Measurements from ENCODE around the gene PPP4R1.

PPP4R1 gene

DNA sequence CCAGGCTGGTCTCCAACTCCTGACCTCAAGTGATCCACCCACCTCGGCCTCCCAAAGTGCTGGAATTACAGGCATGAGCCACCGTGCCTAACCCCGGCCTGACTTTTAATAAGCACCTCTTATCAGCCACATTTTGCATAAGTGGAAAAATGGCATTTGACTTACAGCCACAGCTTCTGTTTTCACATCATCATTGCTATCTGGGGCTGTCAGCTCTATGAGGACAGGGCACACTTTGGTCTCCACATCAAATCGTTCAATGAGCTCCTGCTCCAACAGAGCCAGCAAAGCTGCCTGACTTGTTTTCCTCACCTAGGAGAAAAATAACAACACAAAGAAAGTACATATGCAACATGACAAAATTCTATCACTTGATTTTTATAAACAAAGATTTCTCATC, 26.4 kb downstream of the PPP4R1 start:
- no peak for DNase-seq

DNA sequence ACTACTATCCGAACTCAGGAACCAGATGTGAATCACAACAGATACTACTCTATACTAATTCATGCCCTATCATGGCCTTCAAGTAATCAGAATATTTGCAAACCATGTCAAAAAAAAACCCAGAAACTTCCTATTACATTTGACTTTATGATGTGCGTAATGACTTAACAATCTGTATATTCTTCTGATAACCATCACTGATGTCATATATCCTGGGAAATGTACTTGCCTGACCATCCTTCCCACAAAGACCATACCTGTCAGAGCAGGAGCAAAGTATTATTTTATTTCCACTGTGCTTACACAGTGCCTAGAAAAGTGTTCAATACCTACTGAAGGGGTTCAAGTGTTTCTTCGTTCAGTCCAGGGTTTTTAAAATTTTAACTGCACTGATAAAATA, 27.5 kb downstream of the PPP4R1 start:
- DNase-seq, result no peak

DNA sequence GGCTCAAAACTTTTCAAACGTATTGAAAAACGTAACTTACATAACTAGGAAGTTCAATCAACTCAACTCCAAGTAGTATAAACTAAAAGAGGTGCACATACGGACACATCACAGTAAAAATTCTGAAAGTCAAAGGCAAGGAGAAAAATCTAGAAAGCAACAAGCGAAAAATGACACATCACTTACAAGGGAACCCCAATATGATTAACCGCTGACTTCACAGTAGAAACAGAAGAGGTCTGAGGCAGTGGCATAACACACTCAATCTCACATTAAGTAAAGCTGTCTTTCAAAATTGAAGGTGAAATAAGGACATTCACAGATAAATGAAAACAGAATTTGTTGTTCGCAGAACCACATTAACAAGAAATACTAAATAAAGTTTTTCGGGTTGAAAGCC, 32.7 kb downstream of the PPP4R1 start:
- DNase-seq, result no peak

DNA sequence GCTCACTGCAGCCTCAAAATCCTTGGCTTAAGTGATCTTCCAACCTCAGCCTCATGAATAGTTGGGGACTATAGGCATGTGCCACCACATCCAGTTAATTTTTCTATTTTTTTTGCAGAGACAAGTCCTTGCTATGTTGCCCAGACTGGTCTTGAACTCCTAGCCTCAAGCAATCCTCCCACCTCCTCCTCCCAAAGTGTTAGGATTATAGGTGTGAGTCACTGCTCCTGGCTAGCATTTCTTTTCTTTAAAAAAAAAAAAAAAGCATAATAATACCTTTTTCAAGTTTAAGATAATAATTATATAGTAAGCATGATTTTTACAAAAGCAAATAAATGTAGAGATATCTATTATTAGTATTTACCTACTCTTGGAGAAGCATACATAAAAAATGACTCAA, 36.1 kb downstream of the PPP4R1 start:
- DNase-seq, result peak; percentile 2

DNA sequence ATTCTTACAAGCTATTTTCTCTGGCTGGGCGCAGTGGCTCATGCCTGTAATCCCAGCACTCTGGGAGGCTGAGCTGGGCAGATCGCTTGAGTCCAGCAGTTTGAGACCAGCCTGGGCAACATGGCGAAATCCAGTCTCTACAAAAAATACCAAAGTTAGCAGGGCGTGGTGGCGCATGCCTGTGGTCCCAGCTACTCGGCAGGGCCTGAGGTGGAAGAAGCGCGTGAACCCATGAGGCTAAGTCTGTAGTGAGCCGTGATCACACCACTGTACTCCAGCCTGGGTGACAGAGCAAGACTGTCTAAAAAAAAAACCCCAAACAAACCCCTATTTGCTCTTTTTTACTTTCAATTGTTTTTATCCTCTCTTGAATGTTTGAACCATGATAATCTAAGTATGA, 37.0 kb downstream of the PPP4R1 start:
- no peak for DNase-seq

DNA sequence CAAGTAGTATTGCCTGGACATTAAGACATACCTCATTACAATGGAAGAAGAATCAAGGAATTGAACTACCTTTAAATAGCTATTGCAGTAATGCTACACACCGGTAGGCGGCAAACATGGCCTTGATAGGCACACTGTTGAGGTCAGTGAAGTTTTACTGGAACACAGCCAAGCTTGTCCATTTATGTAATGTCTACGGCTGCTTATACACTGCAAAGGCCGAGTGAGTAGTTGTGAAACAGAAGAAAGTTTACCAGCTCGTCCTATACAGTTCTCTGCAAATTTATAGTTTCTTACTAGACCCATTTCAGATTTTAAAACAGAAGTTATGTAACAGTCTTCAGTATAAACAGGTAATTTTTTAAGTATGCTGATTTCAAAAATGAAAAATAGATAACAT, 38.8 kb downstream of the PPP4R1 start:
- peak; percentile 91 for DNase-seq

DNA sequence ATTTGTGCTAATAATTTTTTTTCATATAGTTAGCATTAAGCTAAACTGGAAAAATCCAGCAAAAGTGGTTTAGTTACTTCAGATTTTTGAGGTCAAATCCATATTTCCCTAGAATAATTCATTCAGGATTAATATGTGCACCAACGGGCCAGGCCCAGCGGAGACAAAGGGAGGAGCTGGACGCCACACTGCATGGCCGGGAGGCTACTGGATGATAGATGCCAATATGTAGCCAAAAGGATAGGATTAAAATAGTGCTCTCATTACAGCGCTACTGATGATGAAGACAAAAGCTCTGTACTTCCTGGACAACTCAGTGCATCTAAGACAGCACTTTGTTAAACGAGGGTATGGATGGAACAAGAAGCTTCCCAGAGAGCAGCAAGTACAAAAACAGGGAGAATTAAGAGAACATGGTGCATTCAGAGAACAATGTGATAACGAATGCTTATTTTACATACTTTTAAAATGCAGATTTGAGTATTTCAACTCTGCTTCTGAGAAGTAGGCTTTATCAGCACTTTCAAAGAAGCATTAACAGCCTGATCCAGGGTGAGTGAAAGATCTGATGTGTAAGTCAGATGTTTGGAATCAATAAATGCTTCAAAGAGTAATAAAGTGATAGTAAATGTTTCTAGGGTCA, 39.8 kb downstream of the PPP4R1 start:
- DNase-seq, result no peak

DNA sequence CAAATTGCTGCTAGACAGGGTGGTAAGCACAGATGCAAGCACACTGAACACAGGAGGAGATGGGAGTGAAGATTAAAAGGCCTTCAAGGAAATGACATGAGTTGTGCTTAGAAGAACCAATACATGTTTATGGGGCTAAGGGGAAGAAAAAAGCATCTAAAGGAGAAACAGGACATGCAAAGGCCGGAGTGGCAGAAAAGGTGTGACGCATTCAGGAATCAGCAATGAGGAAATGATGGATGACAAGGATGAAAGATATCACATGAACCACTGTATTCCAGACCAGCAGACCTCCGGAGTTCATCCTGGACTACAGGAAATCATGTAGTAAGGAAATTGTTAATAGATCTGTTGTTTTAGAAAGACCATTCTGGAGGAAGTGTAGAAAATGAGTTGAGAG, 42.8 kb downstream of the PPP4R1 start:
- DNase-seq, result no peak

DNA sequence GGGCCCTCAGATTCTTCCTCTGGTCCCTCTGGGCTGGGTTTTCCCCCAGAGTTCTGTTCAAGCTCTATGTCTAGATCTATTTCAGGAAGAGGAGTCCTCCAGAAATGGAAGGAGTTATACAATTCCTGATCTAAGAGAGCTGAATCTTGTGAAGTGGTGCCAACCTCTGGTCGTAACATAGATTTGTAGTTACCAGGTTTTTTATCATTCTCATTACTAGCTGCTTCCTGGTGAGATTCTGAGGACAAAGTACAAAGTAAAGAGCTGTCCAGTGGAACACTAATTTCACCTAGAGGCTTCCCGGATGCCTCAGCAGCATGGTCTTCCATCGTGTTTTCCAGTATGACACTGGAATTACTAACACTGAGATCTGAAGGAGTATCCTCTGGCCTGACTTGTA, 44.1 kb downstream of the PPP4R1 start:
- no peak for DNase-seq

DNA sequence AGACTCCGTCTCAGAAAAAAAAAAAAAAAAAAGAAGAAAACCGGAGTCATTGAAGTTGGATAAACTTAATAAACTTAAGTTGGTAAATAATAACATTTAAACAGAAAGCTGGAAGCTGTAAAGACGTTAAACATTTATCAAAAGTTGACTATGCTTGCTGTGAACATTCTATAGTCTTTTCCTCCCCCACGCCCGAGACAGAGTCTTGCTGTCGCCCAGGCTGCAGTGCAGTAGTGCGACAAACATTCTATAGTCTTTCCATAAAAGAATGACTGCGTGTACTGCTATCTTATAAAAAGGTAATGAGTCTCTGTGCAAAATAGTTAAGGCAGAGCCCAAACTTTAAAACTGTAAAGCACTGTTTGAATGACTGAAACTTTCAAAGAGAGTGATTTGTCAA, 45.2 kb downstream of the PPP4R1 start:
- DNase-seq, result no peak

DNA sequence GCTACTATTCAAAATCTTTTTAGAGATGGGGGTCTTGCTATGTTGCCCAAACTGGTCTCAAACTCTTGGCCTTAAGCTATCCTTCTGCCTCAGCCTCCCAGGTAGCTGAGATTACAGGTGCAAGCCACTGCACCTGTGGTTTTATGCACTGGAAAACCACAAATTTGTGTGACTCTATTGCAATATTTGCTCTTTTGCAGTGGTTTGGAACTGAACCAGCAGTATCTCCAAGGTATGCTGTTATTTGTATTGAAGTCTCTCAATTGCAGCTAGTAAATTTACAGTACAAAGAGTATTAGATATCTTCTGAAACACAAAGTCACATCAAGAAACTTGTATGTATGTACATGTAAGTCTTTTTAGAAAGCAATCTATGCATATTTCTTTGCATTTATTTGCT, 46.2 kb downstream of the PPP4R1 start:
- DNase-seq, result no peak

DNA sequence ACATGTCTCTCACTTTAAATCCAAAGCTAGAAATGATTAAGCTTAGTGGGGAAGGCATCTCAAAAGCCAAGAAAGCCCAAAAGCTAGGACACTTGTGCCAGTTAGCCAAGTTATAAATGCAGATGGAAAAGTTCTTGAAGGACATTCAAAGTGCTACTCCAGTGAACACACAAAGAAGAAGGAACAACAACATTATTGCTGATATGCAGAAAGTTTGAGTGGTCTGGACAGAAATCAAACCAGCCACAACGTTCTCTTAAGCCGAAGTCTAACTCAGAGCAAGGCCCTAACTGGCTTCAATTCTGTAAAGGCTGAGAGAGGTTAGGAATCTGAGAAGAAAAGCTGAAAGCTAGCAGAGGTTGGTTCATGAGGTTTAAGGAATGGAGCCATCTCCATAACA, 49.0 kb downstream of the PPP4R1 start:
- DNase-seq, result no peak

DNA sequence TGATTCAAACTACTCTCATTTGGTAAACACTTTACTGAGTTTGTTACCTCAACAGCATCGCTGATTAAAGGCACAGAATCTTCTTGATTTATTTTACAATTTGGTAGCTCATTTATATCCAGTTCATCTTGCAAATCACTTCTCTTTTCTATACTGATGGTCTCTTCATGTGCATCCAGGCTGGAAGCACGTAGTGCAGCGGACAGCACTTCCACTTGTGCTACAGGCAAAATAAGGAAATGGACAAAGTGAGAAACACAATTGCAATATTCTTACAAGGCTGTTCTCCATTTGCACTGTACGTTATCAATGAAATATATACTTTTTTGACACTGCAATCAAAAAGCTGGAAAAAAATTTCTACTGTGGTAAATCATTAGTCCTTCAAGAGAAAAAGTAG, 51.0 kb downstream of the PPP4R1 start:
- DNase-seq, result no peak

DNA sequence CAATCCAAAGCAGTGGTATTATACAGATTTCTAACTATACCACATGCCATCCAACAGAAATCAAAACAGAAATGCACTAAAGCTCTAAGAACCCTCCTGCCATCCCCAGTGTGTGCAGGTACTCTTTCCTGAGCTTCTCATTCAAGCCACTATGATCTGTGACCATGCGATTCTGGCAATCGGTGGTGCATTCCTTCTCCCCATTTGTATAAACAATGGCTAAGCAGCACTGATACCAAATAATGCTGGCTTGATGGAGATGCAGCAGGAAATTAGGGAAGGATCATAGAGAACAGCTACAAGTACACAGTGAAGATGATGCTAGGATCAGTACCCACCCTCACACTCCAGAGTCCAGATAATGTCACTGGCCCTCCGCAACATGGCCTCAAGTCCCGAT, 51.8 kb downstream of the PPP4R1 start:
- no peak for DNase-seq

DNA sequence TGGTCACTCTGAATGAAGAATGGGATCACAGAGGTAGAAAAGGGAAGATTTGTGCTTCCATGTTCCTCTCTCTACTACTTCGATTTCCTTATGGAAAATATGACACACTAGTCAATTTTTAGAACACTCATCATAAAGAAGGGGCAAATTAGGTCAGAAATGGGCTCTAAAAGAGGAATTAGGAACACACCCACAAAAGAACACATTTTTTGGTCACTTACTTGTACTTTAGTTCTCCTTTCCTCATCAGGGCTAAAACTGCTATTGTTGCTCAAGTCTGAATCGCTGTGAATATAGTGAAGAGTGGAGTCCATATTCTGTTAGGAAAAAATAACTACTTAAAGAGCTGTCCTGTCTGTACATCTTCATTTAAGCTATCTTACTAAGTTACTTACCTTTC, 52.6 kb downstream of the PPP4R1 start:
- DNase-seq, result no peak

DNA sequence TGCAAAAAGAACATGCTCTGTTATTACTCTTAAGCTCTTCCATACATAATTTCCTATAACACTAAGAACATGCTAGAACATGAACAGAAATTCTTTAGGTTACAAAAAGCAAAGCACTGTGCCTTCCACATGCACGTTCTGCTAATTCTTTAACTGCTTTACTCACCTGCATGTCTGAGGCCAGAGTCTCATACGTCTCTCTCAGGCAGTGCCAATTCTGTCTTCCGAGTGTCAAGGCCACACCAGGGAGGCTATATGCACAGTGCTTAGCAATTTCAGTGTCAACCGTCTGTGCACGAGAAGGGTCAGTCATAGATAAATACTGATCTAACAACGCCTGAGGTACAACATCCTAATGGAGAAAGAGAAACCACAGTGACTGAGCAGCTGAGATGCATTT, 55.1 kb downstream of the PPP4R1 start:
- no peak for DNase-seq

DNA sequence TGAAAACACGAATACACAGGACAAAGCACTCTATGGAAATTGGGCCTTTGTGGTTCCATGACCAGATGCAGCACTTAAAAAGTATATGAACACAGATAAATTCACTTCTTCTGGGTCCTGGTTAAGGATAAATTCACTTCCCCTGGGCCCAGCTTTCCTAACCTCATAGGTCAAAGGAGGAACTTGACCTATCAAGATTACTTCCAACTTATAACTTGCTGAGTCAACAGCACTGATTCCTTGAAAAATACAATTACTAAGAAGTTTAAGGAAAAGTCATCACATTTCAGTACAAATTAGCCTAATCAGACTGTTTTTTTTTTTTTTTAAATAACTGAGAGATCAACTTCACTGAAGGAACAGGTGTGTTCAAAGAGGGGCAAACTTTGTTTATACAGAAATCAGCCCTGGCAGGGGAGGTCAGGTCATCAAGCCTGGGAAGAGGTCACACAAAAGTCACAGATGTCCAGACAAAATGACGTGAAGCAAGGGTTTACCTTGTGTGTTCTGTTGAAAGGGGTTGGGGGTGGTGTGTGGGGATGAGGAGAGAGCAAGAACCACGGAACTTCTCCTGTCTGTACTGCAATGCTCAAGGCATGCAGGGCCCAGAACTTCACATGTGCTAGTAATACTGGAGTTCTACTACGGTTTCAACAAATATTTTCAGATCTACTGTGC, 55.8 kb downstream of the PPP4R1 start:
- no peak for DNase-seq

DNA sequence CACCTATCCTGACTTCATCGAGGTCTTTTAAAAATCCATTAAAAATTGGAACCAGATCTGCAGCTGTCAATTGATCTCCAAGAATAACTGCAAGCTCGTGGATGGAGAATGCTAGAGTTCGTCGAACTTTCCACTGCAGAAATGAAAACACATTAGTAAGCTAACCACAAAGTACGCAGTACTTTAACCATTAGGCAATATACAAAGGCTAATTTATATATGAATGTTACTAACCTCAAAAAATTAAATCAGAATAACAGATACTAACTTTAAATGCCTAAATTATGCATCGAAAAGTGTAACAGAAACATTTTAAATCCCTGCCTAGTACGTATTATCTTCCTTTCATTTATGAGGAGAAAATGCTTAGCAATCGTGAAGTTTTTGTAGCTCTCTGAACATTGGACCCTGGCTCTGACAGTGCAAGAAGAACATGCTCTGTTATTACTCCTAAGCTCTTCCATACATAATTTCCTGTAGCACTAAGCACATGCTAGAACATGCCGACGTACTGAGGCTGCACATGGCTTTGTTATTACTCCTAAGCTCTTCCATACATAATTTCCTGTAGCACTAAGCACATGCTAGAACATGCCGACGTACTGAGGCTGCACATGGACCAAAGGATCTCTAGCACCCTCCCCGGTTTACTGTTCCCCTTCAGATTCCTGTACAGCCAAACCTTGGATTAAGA, 57.0 kb downstream of the PPP4R1 start:
- DNase-seq, result peak; percentile 7

DNA sequence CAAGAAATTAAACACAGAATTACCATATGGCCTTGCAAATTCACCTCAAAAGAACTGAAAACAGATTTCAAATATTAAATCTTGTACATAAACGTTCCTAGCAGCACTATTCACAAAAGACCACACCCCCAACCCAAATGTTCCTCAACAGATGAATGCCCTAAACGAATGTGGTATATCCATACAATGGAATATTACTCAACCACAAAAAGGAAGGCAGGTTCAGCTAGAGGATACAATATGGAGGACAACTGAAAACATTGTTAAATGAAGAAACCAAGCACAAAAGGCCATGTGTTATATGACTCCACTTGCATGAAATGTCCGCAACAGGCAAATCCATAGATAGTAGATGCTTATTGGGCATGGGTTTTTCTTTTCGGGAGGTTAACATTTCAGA, 61.7 kb downstream of the PPP4R1 start:
- DNase-seq, result no peak

DNA sequence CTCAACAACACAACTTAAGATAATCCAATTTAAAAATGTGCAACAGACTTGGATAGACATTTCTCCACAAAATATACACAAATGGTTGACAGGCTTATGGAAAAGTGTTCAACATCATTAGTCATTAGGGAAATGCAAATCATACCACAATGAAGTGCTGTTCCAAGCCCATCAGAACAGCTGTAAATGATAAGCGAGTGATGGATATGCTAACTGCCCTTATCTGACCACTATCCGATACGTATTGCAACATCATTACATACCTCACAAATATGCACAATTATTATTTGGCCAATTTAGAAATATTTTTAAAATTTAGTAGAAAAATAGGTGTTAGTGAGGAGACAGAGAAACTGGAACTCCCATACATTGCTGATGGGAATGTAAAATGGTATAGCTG, 62.2 kb downstream of the PPP4R1 start:
- peak; percentile 43 for DNase-seq

DNA sequence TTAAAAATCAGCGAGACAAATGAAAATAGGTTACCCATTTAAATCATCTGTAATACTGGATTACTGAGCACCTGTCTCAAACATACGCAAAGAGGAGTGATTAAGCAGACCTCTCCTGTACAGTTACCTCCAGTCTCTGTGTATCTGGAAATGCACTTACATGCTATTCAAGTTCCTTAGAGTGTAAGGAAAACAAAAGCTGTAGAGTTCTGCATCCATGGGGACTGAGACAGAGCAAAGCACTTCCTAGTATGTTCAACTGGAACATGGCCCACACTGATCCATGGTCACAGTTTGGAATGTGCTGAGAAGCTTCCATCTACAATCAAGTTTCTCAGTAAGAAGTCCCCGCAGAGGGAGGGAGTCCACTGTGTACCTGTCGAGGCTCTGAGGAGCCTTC, 63.9 kb downstream of the PPP4R1 start:
- DNase-seq, result no peak

DNA sequence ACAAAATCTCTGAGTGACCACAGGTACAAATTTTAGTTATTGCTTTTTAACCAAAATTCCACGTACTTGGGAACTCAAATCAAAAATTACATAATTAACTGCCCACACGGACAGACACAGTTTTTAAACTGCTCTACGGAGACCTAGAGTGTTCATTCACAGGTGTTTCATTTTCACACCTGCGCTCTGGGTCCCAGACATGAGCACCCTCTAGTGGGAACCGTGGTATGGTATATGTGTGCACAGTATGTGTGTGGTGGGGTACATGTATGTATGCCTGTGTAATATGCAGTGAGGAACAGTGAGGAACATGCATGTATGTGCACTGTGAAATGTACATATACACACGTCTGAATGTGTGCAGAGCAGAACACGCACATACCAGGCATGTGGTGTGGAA, 65.0 kb downstream of the PPP4R1 start:
- DNase-seq, result no peak

DNA sequence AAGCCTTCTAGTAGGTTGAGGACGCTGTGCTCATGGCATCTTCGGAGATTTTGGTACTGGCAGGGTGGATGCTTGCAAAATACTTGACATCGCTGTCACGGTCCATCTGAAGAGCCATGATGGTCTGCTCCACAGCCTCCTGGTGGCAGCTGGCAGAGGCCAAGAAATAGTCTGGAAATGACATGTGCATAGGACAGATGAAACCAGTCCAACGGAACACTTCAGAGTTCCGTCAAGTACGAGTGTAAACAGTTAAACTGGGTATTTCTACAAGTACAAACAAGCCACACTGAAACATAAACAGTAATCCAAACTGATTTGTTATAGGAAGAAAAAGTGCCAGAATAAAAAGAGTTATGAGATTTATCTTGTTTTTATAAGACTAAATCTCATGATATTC, 66.6 kb downstream of the PPP4R1 start:
- no peak for DNase-seq

DNA sequence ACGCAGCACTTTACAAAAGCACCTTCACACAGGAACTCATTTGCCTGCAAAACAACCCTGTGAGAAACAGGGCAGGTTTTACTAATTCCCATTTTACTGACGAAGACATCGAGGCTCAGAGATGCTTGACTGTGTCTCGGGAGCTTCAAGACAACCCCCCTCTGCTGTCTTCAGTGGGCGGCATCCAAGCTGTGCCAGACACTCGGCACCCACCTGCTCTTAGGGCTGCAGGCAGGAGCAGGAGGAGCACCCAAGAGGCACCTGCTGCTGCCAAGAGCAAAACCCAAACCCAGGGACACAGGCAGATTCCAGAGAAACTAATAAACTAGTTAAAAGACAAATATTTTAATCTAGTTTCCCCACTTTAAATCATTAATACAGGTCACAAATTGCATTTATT, 67.9 kb downstream of the PPP4R1 start:
- DNase-seq, result no peak

Data from fibroblast of skin of abdomen (primary cell).